Fibroblast of lung (primary cell): ENCODE measurements around the gene ASTN1.

Source experiments
- EZH2 ChIP-seq: IDR thresholded peaks from 2 replicates; pipeline ENCODE4 v1.5.1; 2012; ENCODE audit warnings: low read length, control low read depth, mild to moderate bottlenecking; ENCODE audit errors: missing control alignments
- TF ChIP-seq, protein P1 (sequence below), 2 donors: IDR thresholded peaks in 1 of 2; conservative IDR thresholded peaks in 1 of 2; 1 replicate in 1 of 2; 2 replicates in 1 of 2; pipeline ENCODE4 v1.5.1; 2011 to 2012; ENCODE audit warnings: low read length in 2 of 2, control low read depth in 1 of 2, inconsistent platforms in 1 of 2, low read depth in 1 of 2, mild to moderate bottlenecking in 1 of 2

DNA sequence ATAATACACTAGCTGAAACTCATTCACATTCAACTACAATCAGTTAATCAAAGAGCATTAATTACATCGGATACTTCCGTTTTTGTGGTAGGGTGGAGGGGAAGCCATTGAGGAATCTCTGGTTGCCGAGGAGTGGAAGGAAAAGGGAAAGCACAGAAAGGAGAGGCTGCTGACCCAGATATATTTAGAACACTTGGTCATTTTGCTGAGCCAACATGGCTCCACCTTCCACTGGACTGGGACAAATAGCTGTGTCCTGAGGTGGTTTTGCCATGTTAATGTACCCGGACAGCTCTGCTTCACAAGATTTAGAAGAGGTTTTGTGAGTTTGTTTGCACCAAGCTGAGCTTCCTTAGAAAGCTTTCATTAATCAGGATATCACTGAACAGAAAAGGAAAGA, 26.2 kb downstream of the ASTN1 start:
- TF ChIP-seq, protein P1, sequence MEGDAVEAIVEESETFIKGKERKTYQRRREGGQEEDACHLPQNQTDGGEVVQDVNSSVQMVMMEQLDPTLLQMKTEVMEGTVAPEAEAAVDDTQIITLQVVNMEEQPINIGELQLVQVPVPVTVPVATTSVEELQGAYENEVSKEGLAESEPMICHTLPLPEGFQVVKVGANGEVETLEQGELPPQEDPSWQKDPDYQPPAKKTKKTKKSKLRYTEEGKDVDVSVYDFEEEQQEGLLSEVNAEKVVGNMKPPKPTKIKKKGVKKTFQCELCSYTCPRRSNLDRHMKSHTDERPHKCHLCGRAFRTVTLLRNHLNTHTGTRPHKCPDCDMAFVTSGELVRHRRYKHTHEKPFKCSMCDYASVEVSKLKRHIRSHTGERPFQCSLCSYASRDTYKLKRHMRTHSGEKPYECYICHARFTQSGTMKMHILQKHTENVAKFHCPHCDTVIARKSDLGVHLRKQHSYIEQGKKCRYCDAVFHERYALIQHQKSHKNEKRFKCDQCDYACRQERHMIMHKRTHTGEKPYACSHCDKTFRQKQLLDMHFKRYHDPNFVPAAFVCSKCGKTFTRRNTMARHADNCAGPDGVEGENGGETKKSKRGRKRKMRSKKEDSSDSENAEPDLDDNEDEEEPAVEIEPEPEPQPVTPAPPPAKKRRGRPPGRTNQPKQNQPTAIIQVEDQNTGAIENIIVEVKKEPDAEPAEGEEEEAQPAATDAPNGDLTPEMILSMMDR (conservative IDR thresholded peaks at IDR 0.05 in 1 of 2, IDR thresholded peaks at IDR 0.05 in 1 of 2; ENCODE audit: low read depth in 1 of 2, low read length in 2 of 2): no peak
- TF ChIP-seq EZH2: no peak
